Activated CD4-positive, CD25-positive, alpha-beta regulatory T cell treated with anti-CD3 and anti-CD28 coated beads, Interleukin-2, amount 50 U/mL, for 24 hours (primary cell): ENCODE results near the gene MPV17L2.
A peak's percentile ranks its signal among the peaks of the same experiment; 100 is the strongest.
"Not testable (repeated sequence)": the region's sequence is repeated elsewhere in the genome, so short reads cannot be mapped to it uniquely, and the experiment has no call there.

Experiments
- ATAC-seq, 2 donors: fragments of 150-1000 bp; cut with Tn5 transposase; one replicate each; pipeline ENCODE4 v1.10.0; 2021; ENCODE audit warnings: mild to moderate bottlenecking in 1 of 2, moderate library complexity in 1 of 2

Gene MPV17L2

DNA sequence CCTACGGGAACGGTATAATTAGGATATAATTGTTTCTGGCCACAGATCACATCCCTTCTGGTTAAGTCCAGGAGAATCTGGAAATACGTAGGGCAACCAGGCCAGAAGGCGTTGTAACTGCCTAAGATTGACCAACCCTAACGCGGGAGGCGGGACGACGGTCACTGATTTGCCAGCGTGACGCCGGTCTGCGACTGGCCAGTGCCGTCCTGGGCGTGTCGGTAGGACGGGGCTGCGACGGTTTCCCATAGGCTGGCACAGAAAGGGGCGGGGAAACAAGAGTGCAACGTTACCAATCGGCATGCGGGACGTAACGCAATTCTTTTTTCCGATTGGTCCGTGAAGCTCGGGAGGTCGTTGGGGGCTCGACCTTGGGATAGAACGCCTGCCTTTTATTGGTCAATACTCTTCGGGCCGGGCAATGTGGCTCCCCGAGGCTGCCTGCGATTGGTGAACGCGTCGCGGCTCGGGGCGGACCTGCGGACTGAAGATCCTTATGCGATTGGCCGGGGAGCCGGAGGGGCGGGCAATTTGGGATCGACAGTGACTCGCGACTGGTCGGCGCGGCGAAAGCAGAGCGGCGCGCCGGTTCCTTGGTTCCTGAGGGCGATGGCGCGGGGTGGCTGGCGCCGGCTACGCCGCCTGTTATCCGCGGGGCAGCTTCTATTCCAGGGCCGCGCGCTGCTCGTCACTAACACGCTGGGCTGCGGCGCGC lies at the start of gene MPV17L2:
Gene MPV17L2 (plus strand): TSS at position 546 of the 715 bp plus-strand sequence. CDS start 64 bp downstream, at position 610.
- peak; percentile 93 to 94 for ATAC-seq

- no peak for ATAC-seq
These were observed 49.1 kb upstream of the MPV17L2 start for GRCh38 chr19:18143902-18144301.

DNA sequence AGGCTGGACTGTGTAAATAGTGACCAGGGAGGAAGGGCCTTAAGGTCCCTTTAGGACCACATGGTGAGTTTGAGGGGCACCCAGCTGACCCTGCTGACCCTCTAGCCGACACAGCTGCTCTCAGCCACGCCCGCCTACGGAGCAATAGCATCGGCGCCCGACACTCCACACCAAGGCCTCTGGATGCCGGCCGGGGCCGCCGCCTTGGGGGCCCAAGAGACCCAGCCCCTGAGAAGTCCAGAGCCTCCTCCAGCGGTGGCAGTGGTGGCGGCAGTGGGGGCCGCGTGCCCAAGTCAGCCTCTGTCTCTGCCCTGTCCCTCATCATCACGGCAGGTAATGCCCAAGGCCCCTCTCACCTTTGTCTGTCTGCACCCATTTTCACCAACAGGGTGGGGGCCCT lies 48.7 kb upstream of the MPV17L2 start:
- no peak for ATAC-seq

- ATAC-seq, result no peak
These were observed 48.1 kb upstream of the MPV17L2 start for GRCh38 chr19:18144906-18145305.

- ATAC-seq, result no peak
These were observed 47.5 kb upstream of the MPV17L2 start for GRCh38 chr19:18145391-18145999.

DNA sequence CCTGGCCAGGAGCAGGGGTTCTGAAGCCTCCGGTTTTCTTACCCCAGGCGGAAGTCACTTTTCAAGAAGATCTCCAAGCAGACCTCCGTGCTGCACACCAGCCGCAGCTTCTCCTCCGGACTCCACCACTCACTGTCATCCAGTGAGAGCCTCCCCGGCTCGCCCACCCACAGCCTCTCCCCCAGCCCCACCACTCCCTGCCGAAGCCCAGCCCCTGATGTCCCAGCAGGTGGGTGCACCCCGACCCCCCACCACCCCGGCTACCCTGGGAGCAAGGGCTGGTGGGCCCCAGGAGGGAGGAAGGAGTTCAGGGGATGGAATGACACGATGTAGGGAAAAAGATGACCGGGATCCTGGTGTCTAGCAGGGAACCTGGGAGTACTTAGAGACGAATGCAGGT lies 45.6 kb upstream of the MPV17L2 start:
- ATAC-seq, result no peak

GRCh38 chr19:18149596-18149975 lies 43.4 kb upstream of the MPV17L2 start:
- no peak for ATAC-seq

GRCh38 chr19:18150776-18151624 lies 42.0 kb upstream of the MPV17L2 start:
- ATAC-seq, result no peak

DNA sequence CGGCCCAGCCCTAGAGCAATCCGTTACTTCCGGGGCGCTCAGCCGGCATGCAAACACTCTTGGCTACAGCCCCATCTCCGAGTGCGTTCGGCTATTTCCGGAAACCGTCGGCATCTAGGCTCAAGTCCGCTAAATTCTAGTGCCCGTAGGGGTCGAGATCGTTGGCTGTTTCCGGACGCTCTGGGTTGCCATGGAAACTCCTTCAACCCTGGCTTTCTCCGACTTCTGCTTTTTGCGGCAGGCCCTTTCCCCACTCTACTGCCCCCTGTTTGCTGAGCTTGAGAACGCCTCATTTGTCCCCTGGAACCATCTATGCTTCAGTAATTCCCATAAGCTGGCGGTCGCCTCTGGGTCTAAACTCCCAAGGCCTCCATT lies 40.6 kb upstream of the MPV17L2 start:
- ATAC-seq, result peak; percentile 71 to 76

- ATAC-seq, result peak; percentile 90 to 91
These were observed 40.0 kb upstream of the MPV17L2 start, which contains the start of gene PIK3R2 for GRCh38 chr19:18152817-18153555. Gene PIK3R2 (plus strand): TSS chr19:18153163. CDS start chr19:18155880, 2,717 bp downstream.

GRCh38 chr19:18153556-18154134 lies 39.4 kb upstream of the MPV17L2 start:
- no peak for ATAC-seq

GRCh38 chr19:18155095-18156087 lies 37.6 kb upstream of the MPV17L2 start:
- no peak for ATAC-seq

DNA sequence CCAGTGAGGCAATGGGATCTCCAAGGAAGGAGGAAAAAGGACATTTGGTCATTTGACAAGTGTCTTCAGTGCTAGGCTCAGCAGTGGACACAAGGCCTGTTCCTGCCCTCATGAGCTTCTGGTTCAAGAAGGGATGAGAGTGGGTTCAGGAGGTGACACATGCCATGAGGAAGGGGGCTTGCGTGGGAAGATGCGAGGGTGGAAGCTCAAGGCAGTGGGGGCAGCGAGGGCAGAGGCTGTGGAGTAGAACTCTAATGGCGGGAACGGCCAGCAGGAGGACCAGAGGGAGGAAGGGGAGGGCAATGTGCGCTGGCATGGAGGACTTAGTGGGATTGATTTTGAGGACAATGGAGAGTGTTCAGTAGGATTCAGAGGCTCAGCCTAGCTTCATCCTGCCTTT lies 36.8 kb upstream of the MPV17L2 start:
- ATAC-seq, result no peak

DNA sequence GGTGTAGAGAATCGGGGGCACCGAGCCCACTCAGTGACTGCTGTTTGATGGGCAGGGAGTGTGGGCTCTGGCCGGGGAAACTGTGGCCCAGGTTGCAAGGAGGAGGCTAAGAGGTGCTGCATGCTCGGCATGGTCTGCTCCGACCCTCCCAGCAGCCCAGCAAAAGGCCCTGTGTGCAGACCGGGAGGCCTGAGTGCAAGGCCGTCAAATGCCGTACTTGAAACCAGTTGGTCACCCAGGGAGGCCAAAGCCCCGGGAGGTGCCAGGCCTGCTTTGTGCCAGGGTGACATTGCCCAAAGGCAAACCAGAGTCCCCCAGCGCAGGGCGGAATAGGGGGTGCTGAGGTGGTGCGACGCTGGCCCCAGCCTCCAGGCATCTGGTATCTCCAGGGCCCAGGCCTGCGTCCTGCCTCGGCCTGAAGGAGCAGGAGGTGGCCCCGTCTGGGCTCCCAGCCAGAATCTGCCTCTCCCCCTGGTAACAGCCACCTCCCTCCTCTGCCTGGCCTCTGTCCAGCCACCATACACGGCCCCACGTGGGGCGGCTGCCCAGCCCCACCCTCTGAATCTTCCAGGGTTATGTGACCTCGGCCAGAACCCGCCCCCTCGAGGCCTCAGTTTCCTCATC lies 36.1 kb upstream of the MPV17L2 start:
- ATAC-seq, result no peak

- no peak for ATAC-seq
These were observed 35.5 kb upstream of the MPV17L2 start for GRCh38 chr19:18157465-18158063.

DNA sequence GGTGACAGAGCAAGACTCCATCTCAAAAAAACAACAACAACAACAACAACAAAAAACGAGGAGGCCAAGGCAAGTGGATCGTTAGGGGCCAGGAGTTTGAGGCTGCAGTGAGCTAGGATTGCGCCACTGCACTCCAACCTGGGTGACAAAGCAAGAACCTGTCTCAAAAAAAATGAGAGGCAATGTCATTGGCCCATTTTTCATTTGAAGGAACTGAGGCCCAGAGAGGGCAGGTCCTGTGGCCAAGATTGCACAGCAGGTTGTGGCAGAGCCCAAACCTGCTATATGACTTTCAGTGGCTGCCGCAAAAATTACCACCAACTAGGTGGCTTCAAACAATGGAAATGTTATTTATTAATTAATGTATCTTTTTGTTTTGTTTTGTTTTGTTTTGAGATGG lies 34.6 kb upstream of the MPV17L2 start:
- no peak for ATAC-seq

DNA sequence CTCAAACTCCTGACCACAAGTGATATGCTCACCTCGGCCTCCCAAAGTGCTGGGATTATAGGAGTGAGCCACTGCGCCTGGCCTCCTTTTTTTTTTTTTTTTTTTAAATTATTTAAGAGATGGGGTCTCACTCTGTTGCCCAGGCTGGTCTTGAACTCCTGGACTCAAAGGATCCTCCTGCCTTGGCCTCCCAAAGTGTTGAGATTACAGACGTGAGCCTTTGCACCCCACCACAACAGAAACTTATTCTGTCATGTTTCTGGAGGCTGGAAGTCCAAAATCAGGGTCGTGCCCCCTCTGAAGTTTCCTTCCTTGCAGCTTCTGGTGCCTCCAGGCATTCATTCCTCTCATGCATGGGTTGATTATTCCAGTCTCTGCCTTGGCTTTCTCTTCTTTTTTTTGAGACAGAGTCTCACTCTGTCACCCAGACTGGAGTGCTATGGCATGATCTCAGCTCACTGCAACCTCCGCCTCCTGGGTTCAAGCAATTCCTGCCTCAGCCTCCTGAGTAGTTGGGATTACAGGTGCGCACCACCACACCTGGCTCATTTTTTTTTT lies 33.9 kb upstream of the MPV17L2 start:
- ATAC-seq, result not testable (repeated sequence)

DNA sequence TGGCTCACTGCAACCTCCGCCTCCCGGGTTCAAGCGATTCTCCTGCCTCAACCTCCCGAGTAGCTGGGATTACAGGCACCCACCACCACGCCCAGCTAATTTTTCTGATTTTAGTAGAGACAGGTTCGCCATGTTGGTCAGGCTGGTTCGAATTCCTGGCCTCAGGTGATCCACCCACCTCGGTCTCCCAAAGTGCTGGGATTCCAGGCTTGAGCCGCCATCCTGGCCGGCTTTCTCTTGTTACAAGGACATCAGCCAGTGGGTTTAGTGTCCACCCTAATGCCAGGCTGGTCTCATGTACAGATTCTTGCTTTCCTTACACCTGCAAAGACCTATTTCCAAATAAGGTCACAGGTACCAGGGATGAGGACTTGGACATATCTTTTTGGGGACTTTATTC lies 33.2 kb upstream of the MPV17L2 start:
- no peak for ATAC-seq

- no peak for ATAC-seq
These were observed 32.5 kb upstream of the MPV17L2 start for GRCh38 chr19:18160493-18160970.
